ENCODE measurements around the gene NR0B2. TPM values are rescaled to one million over a fixed set of nuclear protein-coding genes. Genes with fewer than 3 reads are reported as not detected.

Gene NR0B2
- total and polyA plus RNA-seq, 2 of the 13 experiments (the other 11 are each of a cell fraction or from before 2014, with no cell fraction given) = 72.5 to 133 TPM

DNA sequence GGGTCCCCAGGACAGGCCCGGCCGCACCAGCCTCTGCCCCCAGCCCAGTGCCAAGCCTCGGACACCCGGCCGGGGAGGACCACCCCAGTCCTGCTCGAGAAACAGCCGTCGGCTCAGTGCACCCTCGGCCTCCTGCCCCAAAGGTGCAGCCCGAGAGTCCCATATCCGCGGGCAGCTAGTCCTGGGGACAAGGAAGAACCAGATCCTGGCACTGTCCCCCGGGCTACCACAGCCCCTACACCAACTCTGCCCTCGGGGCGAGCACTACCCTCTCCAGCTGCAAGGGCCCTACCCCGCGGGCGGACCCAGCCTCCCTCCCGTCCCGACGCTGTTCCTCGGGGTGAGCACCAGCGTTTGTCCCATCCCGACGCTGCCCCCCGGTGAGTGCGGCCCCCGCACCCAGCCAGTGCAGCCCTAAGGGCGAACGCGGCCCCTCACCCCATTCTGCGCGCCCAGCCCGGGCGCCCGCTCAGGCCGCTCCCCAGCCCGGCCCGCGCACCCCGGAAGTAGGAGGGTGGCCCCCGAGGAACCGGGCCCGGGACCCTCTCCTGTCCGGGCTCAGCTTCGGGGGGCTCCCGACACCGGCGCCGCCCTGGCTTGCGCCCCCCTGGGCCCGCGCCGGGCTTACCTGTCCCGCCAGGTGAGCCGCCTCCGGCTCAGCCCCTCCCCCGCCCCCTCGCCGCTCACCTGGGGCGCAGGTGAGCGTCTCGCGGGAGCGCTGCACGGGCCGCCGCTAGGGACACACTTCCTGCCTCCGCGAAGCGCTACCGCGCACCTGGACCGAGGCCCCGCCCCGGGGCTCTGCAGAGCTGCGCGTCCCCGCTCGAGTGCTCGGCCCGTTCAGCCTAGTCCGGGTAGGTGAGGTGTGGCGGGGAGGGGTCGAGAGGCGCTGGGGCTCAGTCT is 46.2 kb upstream of the NR0B2 start, which contains the start of gene KDF1 (continued):
- TF ChIP-seq, protein P1, sequence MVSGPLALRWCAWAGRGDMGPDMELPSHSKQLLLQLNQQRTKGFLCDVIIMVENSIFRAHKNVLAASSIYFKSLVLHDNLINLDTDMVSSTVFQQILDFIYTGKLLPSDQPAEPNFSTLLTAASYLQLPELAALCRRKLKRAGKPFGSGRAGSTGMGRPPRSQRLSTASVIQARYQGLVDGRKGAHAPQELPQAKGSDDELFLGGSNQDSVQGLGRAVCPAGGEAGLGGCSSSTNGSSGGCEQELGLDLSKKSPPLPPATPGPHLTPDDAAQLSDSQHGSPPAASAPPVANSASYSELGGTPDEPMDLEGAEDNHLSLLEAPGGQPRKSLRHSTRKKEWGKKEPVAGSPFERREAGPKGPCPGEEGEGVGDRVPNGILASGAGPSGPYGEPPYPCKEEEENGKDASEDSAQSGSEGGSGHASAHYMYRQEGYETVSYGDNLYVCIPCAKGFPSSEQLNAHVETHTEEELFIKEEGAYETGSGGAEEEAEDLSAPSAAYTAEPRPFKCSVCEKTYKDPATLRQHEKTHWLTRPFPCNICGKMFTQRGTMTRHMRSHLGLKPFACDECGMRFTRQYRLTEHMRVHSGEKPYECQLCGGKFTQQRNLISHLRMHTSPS (CRISPR knock-in tag; IDR thresholded peaks at IDR 0.05; ENCODE audit: low read depth) = no peak
- TF ChIP-seq FOXA1 (IDR thresholded peaks at IDR 0.05) (no peak), FOXA1 (CRISPR knock-in tag; IDR thresholded peaks at IDR 0.05) (no peak), SAFB2 (CRISPR knock-in tag; IDR thresholded peaks at IDR 0.05; ENCODE audit: borderline replicate concordance, low read depth) (no peak), ATM (IDR thresholded peaks at IDR 0.05; ENCODE audit: borderline replicate concordance) (no peak), MXD4 (CRISPR knock-in tag; IDR thresholded peaks at IDR 0.05) (no peak; the same call in 1 of the 2 replicates), SNRNP70 (IDR thresholded peaks at IDR 0.05; ENCODE audit: low read depth, low read length) (no peak), ZNF747 (CRISPR knock-in tag; IDR thresholded peaks at IDR 0.05; ENCODE audit: borderline replicate concordance) (peak; percentile 75; the same call in 1 of the 2 replicates), SP1 (IDR thresholded peaks at IDR 0.05) (no peak), SP1 (CRISPR knock-in tag; IDR thresholded peaks at IDR 0.05) (peak; percentile 41; the same call in 1 of the 2 replicates), NONO (IDR thresholded peaks at IDR 0.05) (no peak), NONO (CRISPR knock-in tag; conservative IDR thresholded peaks at IDR 0.05) (no peak; the same call in 1 of the 2 replicates), HNF4G (IDR thresholded peaks at IDR 0.05; ENCODE audit: borderline replicate concordance, low read depth, low read length) (no peak; the same call in 1 of the 2 replicates), HNF4G (CRISPR knock-in tag; IDR thresholded peaks at IDR 0.05; ENCODE audit: borderline replicate concordance, low read depth) (no peak), MTF1 (CRISPR knock-in tag; IDR thresholded peaks at IDR 0.05) (no peak), ZFP36L1 (CRISPR knock-in tag; IDR thresholded peaks at IDR 0.05) (no peak), REXO4 (CRISPR knock-in tag; IDR thresholded peaks at IDR 0.05; ENCODE audit: borderline replicate concordance) (no peak), BORCS8-MEF2B (CRISPR knock-in tag; IDR thresholded peaks at IDR 0.05) (no peak; the same call in 1 of the 2 replicates), SATB2 (CRISPR knock-in tag; IDR thresholded peaks at IDR 0.05) (no peak), ZNF570 (CRISPR knock-in tag; IDR thresholded peaks at IDR 0.05; ENCODE audit: borderline replicate concordance) (no peak), REPIN1 (CRISPR knock-in tag; IDR thresholded peaks at IDR 0.05; ENCODE audit: borderline replicate concordance, low read depth) (no peak), MED8 (CRISPR knock-in tag; IDR thresholded peaks at IDR 0.05; ENCODE audit: insufficient replicate concordance) (no peak)
- TF ChIP-seq, protein P2, sequence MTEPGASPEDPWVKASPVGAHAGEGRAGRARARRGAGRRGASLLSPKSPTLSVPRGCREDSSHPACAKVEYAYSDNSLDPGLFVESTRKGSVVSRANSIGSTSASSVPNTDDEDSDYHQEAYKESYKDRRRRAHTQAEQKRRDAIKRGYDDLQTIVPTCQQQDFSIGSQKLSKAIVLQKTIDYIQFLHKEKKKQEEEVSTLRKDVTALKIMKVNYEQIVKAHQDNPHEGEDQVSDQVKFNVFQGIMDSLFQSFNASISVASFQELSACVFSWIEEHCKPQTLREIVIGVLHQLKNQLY (CRISPR knock-in tag; IDR thresholded peaks at IDR 0.05) = no peak
- TF ChIP-seq, protein P3, sequence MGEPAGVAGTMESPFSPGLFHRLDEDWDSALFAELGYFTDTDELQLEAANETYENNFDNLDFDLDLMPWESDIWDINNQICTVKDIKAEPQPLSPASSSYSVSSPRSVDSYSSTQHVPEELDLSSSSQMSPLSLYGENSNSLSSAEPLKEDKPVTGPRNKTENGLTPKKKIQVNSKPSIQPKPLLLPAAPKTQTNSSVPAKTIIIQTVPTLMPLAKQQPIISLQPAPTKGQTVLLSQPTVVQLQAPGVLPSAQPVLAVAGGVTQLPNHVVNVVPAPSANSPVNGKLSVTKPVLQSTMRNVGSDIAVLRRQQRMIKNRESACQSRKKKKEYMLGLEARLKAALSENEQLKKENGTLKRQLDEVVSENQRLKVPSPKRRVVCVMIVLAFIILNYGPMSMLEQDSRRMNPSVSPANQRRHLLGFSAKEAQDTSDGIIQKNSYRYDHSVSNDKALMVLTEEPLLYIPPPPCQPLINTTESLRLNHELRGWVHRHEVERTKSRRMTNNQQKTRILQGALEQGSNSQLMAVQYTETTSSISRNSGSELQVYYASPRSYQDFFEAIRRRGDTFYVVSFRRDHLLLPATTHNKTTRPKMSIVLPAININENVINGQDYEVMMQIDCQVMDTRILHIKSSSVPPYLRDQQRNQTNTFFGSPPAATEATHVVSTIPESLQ (CRISPR knock-in tag; conservative IDR thresholded peaks at IDR 0.05) = no peak
- TF ChIP-seq, protein P4, sequence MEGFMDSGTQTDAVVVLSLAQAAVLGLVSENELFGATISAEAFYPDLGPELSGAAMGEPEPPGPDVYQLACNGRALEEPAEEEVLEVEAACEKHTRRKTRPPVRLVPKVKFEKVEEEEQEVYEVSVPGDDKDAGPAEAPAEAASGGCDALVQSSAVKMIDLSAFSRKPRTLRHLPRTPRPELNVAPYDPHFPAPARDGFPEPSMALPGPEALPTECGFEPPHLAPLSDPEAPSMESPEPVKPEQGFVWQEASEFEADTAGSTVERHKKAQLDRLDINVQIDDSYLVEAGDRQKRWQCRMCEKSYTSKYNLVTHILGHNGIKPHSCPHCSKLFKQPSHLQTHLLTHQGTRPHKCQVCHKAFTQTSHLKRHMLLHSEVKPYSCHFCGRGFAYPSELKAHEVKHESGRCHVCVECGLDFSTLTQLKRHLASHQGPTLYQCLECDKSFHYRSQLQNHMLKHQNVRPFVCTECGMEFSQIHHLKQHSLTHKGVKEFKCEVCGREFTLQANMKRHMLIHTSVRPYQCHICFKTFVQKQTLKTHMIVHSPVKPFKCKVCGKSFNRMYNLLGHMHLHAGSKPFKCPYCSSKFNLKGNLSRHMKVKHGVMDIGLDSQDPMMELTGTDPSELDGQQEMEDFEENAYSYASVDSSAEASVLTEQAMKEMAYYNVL (CRISPR knock-in tag; IDR thresholded peaks at IDR 0.05; ENCODE audit: borderline replicate concordance) = no peak

Measured in HepG2 (cell line).